Measurements from ENCODE around the gene MYADML2. TPM values are rescaled to one million over a fixed set of nuclear protein-coding genes. Genes with fewer than 3 reads are reported as not detected.

MYADML2 gene
- total RNA-seq, 2 experiments from 2014 or later, result not detected

- no peaks in the 10 kb centered on the region for H3K36me3 Mint-ChIP-seq (ENCODE audit: low read depth)
- no peak overlapping the region for H3K4me3 Mint-ChIP-seq
- no peak for DNase-seq
- CTCF ChIA-PET, result interaction anchor here (1.0 to 2.2 kb wide), 2 partner anchors 15 to 67 kb away, joined by 3 to 7 read pairs; no protein-coding TSS in a partner anchor
- peaks cover 4% of the 10 kb centered on the region for H3K4me1 Mint-ChIP-seq (ENCODE audit: low read depth)
- no peaks in the 10 kb centered on the region for H3K9me3 Mint-ChIP-seq
- intact Hi-C loops (cut with micrococcal nuclease), result no loop called here
- no peak overlapping the region for H3K27ac Mint-ChIP-seq
- no peaks in the 10 kb centered on the region for H3K27me3 Mint-ChIP-seq (ENCODE audit: low read depth)
Observed at GRCh38 chr17:81952792-81953228, 5.8 kb upstream of the MYADML2 start.

GRCh38 chr17:81951785-81952684 lies 5.0 kb upstream of the MYADML2 start:
- Mint-ChIP-seq H3K4me3 (no peak overlapping the region), H3K36me3 (ENCODE audit: low read depth) (no peaks in the 10 kb centered on the region), H3K27ac (no peak overlapping the region), H3K9me3 (no peaks in the 10 kb centered on the region), H3K4me1 (ENCODE audit: low read depth) (peaks cover 4% of the 10 kb centered on the region), H3K27me3 (ENCODE audit: low read depth) (no peaks in the 10 kb centered on the region)
- CTCF ChIA-PET, result interaction anchor here (1.0 kb wide), 1 partner anchor 15 kb away, joined by 3 read pairs; no protein-coding TSS in a partner anchor
- no peak for DNase-seq
- intact Hi-C loops (cut with micrococcal nuclease), result no loop called here

- Mint-ChIP-seq H3K4me1 (ENCODE audit: low read depth) (peaks cover 4% of the 10 kb centered on the region), H3K27me3 (ENCODE audit: low read depth) (no peaks in the 10 kb centered on the region), H3K27ac (no peak overlapping the region), H3K36me3 (ENCODE audit: low read depth) (no peaks in the 10 kb centered on the region), H3K4me3 (no peak overlapping the region), H3K9me3 (no peaks in the 10 kb centered on the region)
- DNase-seq, result no peak
- intact Hi-C loops (cut with micrococcal nuclease), result no loop called here
- CTCF ChIA-PET, result no interaction called here
Observed at GRCh38 chr17:81950501-81950900, 3.5 kb upstream of the MYADML2 start.

GRCh38 chr17:81948635-81949378 lies 1.8 kb upstream of the MYADML2 start:
- Mint-ChIP-seq H3K36me3 (ENCODE audit: low read depth) (no peaks in the 10 kb centered on the region), H3K4me3 (no peak overlapping the region), H3K27ac (no peak overlapping the region), H3K9me3 (no peaks in the 10 kb centered on the region), H3K4me1 (ENCODE audit: low read depth) (peaks cover 4% of the 10 kb centered on the region), H3K27me3 (ENCODE audit: low read depth) (no peaks in the 10 kb centered on the region)
- CTCF ChIA-PET, result no interaction called here
- intact Hi-C loops (cut with micrococcal nuclease), result no loop called here
- DNase-seq, result no peak

GRCh38 chr17:81944858-81945257 lies 2.2 kb downstream of the MYADML2 start:
- Mint-ChIP-seq H3K36me3 (ENCODE audit: low read depth) (no peaks in the 10 kb centered on the region), H3K4me3 (no peak overlapping the region), H3K27me3 (ENCODE audit: low read depth) (no peaks in the 10 kb centered on the region), H3K4me1 (ENCODE audit: low read depth) (no peaks in the 10 kb centered on the region), H3K9me3 (no peaks in the 10 kb centered on the region), H3K27ac (no peak overlapping the region)
- intact Hi-C loops (cut with micrococcal nuclease), result no loop called here
- DNase-seq, result no peak
- CTCF ChIA-PET, result interaction anchor here (0.6 to 1.1 kb wide), 3 partner anchors 15 to 455 kb away, joined by 4 to 5 read pairs (median 5); no protein-coding TSS in a partner anchor

- Mint-ChIP-seq H3K27ac (no peak overlapping the region), H3K4me1 (ENCODE audit: low read depth) (peaks cover 5% of the 10 kb centered on the region), H3K4me3 (no peak overlapping the region), H3K27me3 (ENCODE audit: low read depth) (no peaks in the 10 kb centered on the region), H3K36me3 (ENCODE audit: low read depth) (no peaks in the 10 kb centered on the region), H3K9me3 (no peaks in the 10 kb centered on the region)
- intact Hi-C loops (cut with micrococcal nuclease), result no loop called here
- DNase-seq, result no peak
- CTCF ChIA-PET, result no interaction called here
Observed at GRCh38 chr17:81942167-81942553, 4.9 kb downstream of the MYADML2 start.

GRCh38 chr17:81941484-81942166 lies 5.4 kb downstream of the MYADML2 start:
- Mint-ChIP-seq H3K27ac (no peak overlapping the region), H3K4me3 (no peak overlapping the region), H3K27me3 (ENCODE audit: low read depth) (no peaks in the 10 kb centered on the region), H3K36me3 (ENCODE audit: low read depth) (peaks cover under 1% of the 10 kb centered on the region), H3K9me3 (no peaks in the 10 kb centered on the region), H3K4me1 (ENCODE audit: low read depth) (peaks cover 5% of the 10 kb centered on the region)
- CTCF ChIA-PET, result no interaction called here
- no peak for DNase-seq
- intact Hi-C loops (cut with micrococcal nuclease), result no loop called here

- peaks cover 8% of the 10 kb centered on the region for H3K4me1 Mint-ChIP-seq (ENCODE audit: low read depth)
- H3K36me3 Mint-ChIP-seq (ENCODE audit: low read depth), result peaks cover 5% of the 10 kb centered on the region
- H3K4me3 Mint-ChIP-seq, result no peak overlapping the region
- DNase-seq, result no peak
- CTCF ChIA-PET, result no interaction called here
- no peaks in the 10 kb centered on the region for H3K9me3 Mint-ChIP-seq
- no peak overlapping the region for H3K27ac Mint-ChIP-seq
- intact Hi-C loops (cut with micrococcal nuclease), result no loop called here
- no peaks in the 10 kb centered on the region for H3K27me3 Mint-ChIP-seq (ENCODE audit: low read depth)
Observed at GRCh38 chr17:81940538-81941483, 6.2 kb downstream of the MYADML2 start.

- no peak for DNase-seq
- Mint-ChIP-seq H3K4me1 (ENCODE audit: low read depth) (peaks cover 14% of the 10 kb centered on the region), H3K9me3 (no peaks in the 10 kb centered on the region), H3K36me3 (ENCODE audit: low read depth) (peaks cover 8% of the 10 kb centered on the region), H3K27me3 (ENCODE audit: low read depth) (no peaks in the 10 kb centered on the region), H3K27ac (no peak overlapping the region), H3K4me3 (no peak overlapping the region)
- intact Hi-C loops (cut with micrococcal nuclease), result no loop called here
- CTCF ChIA-PET, result no interaction called here
Observed at GRCh38 chr17:81939881-81940385, 7.1 kb downstream of the MYADML2 start.

GRCh38 chr17:81939218-81939617 lies 7.8 kb downstream of the MYADML2 start:
- H3K4me3 Mint-ChIP-seq, result no peak overlapping the region
- no peaks in the 10 kb centered on the region for H3K27me3 Mint-ChIP-seq (ENCODE audit: low read depth)
- no peak overlapping the region for H3K27ac Mint-ChIP-seq
- no peak for DNase-seq
- peaks cover 8% of the 10 kb centered on the region for H3K36me3 Mint-ChIP-seq (ENCODE audit: low read depth)
- CTCF ChIA-PET, result interaction anchor here (1.1 kb wide), 2 partner anchors 11 to 69 kb away, joined by 3 to 4 read pairs; no protein-coding TSS in a partner anchor
- intact Hi-C loops (cut with micrococcal nuclease), result no loop called here
- H3K4me1 Mint-ChIP-seq (ENCODE audit: low read depth), result peaks cover 14% of the 10 kb centered on the region
- no peaks in the 10 kb centered on the region for H3K9me3 Mint-ChIP-seq

GRCh38 chr17:81935709-81936084 lies 11.3 kb downstream of the MYADML2 start:
- peak overlapping the region; percentile 85 for H3K4me3 Mint-ChIP-seq
- no peak overlapping the region for H3K27ac Mint-ChIP-seq
- intact Hi-C loops (cut with micrococcal nuclease), result no loop called here
- H3K9me3 Mint-ChIP-seq, result no peaks in the 10 kb centered on the region
- no peaks in the 10 kb centered on the region for H3K27me3 Mint-ChIP-seq (ENCODE audit: low read depth)
- peaks cover 20% of the 10 kb centered on the region for H3K36me3 Mint-ChIP-seq (ENCODE audit: low read depth)
- CTCF ChIA-PET, result interaction anchor here (1.0 kb wide), 1 partner anchor 10 kb away, joined by 3 read pairs; no protein-coding TSS in a partner anchor
- DNase-seq, result no peak
- peaks cover 17% of the 10 kb centered on the region for H3K4me1 Mint-ChIP-seq (ENCODE audit: low read depth)

Data from activated naive CD4-positive, alpha-beta T cell treated with anti-CD3 and anti-CD28 coated beads for 36 hours (primary cell).